KMS-11 (cell line): Measurements from ENCODE around the gene ADAMTS6.

ENCODE experiments used
- H2AFZ ChIP-seq: fragments of 200-600 bp; sonication (generic); 2 replicates; pipeline ENCODE4 v1.6.1; 2016; ENCODE audit warnings: antibody characterized with exemption, mixed run types, low read depth
- H3K27ac ChIP-seq: fragments of 200-600 bp; sonication (generic); 2 replicates; pipeline ENCODE4 v1.6.1; 2016; ENCODE audit warnings: mild to moderate bottlenecking, mixed run types
- H3K27me3 ChIP-seq: fragments of 200-600 bp; sonication (generic); 2 replicates; pipeline ENCODE4 v1.6.1; 2017; ENCODE audit warnings: mild to moderate bottlenecking, low read depth, mixed run types, moderate library complexity; ENCODE audit not compliant: insufficient read depth
- H3K36me3 ChIP-seq: fragments of 200-600 bp; sonication (generic); 2 replicates; pipeline ENCODE4 v1.6.1; 2017; ENCODE audit warnings: mild to moderate bottlenecking, mixed run types; ENCODE audit not compliant: insufficient read depth
- H3K4me1 ChIP-seq: fragments of 200-600 bp; sonication (generic); 2 replicates; pipeline ENCODE4 v1.6.1; 2016; ENCODE audit warnings: mild to moderate bottlenecking, low read depth, mixed run types; ENCODE audit not compliant: poor library complexity, severe bottlenecking
- H3K4me2 ChIP-seq: fragments of 200-600 bp; sonication (generic); 2 replicates; pipeline ENCODE4 v1.7.0; 2016; ENCODE audit warnings: mild to moderate bottlenecking, mixed run types
- H3K4me3 ChIP-seq: fragments of 200-600 bp; sonication (generic); IDR thresholded peaks from 2 replicates; pipeline ENCODE4 v1.6.1; 2017; ENCODE audit warnings: low read depth, low read length, mixed read lengths; ENCODE audit not compliant: insufficient read depth
- H3K79me2 ChIP-seq: fragments of 200-600 bp; sonication (generic); 2 replicates; pipeline ENCODE4 v1.6.1; 2016; ENCODE audit warnings: low read depth, mixed run types; ENCODE audit not compliant: insufficient read depth
- H3K9ac ChIP-seq: fragments of 200-600 bp; sonication (generic); 2 replicates; pipeline ENCODE4 v1.6.1; 2016; ENCODE audit warnings: mild to moderate bottlenecking, mixed run types
- H4K20me1 ChIP-seq: fragments of 200-600 bp; sonication (generic); 2 replicates; pipeline ENCODE4 v1.6.1; 2016; ENCODE audit warnings: mild to moderate bottlenecking, mixed run types; ENCODE audit not compliant: insufficient read depth
- TF ChIP-seq, protein P1 (sequence below): fragments of 200-600 bp; sonication (generic); conservative IDR thresholded peaks from 2 replicates; pipeline ENCODE4 v1.6.1; 2017; ENCODE audit warnings: low read depth, mild to moderate bottlenecking, antibody characterized with exemption, low read length, moderate library complexity, mixed read lengths

Gene ADAMTS6

DNA sequence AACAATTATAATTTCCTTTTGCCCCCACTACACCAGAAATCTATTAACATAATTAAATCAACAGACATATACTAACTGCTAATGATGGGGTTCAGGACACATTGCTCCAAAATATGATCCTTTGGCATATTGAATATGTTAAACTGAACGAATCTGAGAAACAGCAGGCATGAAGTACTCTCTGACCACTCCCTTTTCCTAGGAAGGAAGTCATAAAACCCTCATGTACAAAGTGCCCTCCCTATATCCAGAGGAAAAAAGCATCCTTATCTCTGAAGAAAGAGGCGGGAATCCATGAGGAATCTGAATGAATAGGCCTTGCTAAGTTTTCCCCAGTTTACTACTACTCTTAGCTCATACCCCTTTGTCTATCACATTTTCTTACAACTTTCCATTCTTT is 67.9 kb downstream of the ADAMTS6 start:
- Histone ChIP-seq H3K4me2 (no peak overlapping the region), H3K4me3 (no peak overlapping the region), H3K4me1 (no peaks in the 10 kb centered on the region), H2AFZ (no peak overlapping the region), H3K36me3 (no peaks in the 10 kb centered on the region), H3K9ac (no peak overlapping the region), H3K27ac (no peak overlapping the region), H4K20me1 (no peaks in the 10 kb centered on the region), H3K79me2 (no peaks in the 10 kb centered on the region), H3K27me3 (no peaks in the 10 kb centered on the region)
- TF ChIP-seq, protein P1, sequence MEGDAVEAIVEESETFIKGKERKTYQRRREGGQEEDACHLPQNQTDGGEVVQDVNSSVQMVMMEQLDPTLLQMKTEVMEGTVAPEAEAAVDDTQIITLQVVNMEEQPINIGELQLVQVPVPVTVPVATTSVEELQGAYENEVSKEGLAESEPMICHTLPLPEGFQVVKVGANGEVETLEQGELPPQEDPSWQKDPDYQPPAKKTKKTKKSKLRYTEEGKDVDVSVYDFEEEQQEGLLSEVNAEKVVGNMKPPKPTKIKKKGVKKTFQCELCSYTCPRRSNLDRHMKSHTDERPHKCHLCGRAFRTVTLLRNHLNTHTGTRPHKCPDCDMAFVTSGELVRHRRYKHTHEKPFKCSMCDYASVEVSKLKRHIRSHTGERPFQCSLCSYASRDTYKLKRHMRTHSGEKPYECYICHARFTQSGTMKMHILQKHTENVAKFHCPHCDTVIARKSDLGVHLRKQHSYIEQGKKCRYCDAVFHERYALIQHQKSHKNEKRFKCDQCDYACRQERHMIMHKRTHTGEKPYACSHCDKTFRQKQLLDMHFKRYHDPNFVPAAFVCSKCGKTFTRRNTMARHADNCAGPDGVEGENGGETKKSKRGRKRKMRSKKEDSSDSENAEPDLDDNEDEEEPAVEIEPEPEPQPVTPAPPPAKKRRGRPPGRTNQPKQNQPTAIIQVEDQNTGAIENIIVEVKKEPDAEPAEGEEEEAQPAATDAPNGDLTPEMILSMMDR = no peak

DNA sequence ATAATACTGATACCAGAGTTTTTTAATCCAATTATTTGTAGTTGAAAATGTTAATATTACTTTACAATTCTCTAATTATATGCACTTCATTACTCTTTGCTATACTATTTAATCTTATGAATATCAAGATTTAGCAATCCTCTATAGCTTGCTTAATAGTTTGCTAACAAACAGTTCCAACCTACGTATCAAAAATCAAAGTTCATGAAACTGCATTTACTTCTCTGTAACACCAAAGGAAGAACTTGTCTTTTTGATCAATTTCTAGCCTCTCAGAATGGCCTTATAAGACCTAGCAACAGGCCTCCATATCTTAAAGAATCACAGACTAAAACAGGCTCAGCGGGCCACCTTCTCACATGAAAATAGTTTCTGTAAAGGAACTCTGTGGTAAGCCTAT is 68.9 kb downstream of the ADAMTS6 start:
- Histone ChIP-seq H3K4me1 (no peaks in the 10 kb centered on the region), H3K9ac (no peak overlapping the region), H2AFZ (no peak overlapping the region), H3K27me3 (no peaks in the 10 kb centered on the region), H3K4me3 (no peak overlapping the region), H3K36me3 (no peaks in the 10 kb centered on the region), H4K20me1 (no peaks in the 10 kb centered on the region), H3K4me2 (no peak overlapping the region), H3K27ac (no peak overlapping the region), H3K79me2 (no peaks in the 10 kb centered on the region)
- TF ChIP-seq, protein P1 = no peak

DNA sequence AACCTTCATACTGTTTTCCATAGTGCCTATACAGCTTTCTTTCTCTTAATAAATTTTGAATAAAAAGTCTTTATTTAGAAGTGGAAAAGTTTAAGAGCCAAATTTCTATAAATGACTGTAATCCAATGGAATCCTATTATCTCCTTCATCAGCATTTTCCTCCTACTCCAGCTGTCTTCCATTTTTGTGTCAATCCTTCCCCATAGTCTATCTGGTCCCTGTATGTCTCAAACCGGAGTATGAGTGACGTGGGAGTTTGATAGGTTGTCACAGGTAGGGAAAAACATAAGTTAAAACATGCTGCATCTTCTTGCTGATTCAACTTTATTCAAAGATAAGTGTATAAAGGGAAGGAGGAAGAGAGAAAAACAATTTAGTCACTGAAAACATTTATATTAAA is 70.4 kb downstream of the ADAMTS6 start:
- H3K79me2 ChIP-seq = no peaks in the 10 kb centered on the region
- H3K4me2 ChIP-seq = no peak overlapping the region

DNA sequence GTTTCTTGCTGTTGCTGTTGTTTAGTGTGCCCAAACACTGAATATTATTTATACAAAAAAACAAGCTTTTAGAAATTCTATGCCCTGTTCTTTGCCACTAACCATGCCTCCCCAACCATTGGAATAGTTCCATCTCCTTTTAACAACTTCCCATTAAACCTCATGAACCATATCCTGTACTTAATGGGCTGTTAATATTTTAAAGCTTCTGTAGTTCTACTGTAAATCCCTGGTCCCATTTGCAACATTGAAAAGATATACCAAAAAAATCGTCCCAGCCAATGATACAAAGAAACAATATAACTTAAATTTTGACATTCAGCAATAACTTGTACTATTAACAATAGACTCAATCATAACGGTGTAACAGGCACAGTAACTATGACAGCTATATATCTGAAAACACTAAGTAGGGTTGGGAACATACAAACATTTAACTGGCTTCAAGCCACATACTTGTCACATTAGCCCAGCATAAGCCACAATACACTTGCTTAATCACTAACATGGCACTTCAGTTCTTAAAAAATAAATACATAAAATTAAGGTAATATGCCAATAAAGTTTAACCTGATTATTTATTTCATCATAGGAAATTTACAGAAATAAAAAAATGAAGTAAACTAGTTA is 86.1 kb downstream of the ADAMTS6 start:
- Histone ChIP-seq H3K27ac (no peak overlapping the region), H3K36me3 (no peaks in the 10 kb centered on the region), H3K79me2 (no peaks in the 10 kb centered on the region), H3K9ac (no peak overlapping the region), H3K4me1 (no peaks in the 10 kb centered on the region), H4K20me1 (no peaks in the 10 kb centered on the region), H3K4me2 (no peak overlapping the region), H2AFZ (no peak overlapping the region), H3K27me3 (no peaks in the 10 kb centered on the region), H3K4me3 (no peak overlapping the region)
- TF ChIP-seq, protein P1 = no peak

More for the DNA sequence above, 70.4 kb downstream of the ADAMTS6 start:
- H2AFZ ChIP-seq = no peak overlapping the region
- H3K27ac ChIP-seq = no peak overlapping the region
- H3K4me1 ChIP-seq = no peaks in the 10 kb centered on the region
- H4K20me1 ChIP-seq = no peaks in the 10 kb centered on the region
- no peak overlapping the region for H3K4me3 ChIP-seq
- no peaks in the 10 kb centered on the region for H3K36me3 ChIP-seq
- no peak overlapping the region for H3K9ac ChIP-seq
- no peaks in the 10 kb centered on the region for H3K27me3 ChIP-seq
- TF ChIP-seq, protein P1 = no peak
